HEK293 (cell line): Measurements from ENCODE around the gene CEP112.

Experiments used
- CTCF ChIA-PET: fragments of 350-600 bp; formaldehyde crosslinking; extraction: SDS; loops from one replicate; lab custom pipeline; 2021; ENCODE audit warnings: antibody characterized with exemption; lab: Yijun Ruan, JAX
- POLR2A ChIA-PET: fragments of 300-600 bp; formaldehyde crosslinking; extraction: SDS; loops from one replicate; lab custom pipeline; 2020; ENCODE audit warnings: antibody characterized with exemption, inconsistent platforms; lab: Yijun Ruan, JAX
- H3K27ac ChIP-seq: fragments of 200-500 bp; sonication (Bioruptor generic); 2 replicates; pipeline ENCODE4 v1.5.1; 2014; ENCODE audit warnings: low read depth, low read length, control low read depth, inconsistent platforms; ENCODE audit errors: extremely low read depth
- H3K36me3 ChIP-seq, 2 experiments: fragments of 200-500 bp in 1 of 2; sonication (Bioruptor generic) in 1 of 2; 1 replicate in 1 of 2; 2 replicates in 1 of 2; pipeline ENCODE4 v1.5.1; 2014 to 2017; ENCODE audit warnings: inconsistent platforms in 2 of 2, low read length in 2 of 2; ENCODE audit not compliant: control insufficient read depth in 2 of 2, insufficient read depth in 1 of 2
- H3K4me1 ChIP-seq: fragments of 200-500 bp; sonication (Bioruptor generic); 2 replicates; pipeline ENCODE4 v1.5.1; 2014; ENCODE audit warnings: mild to moderate bottlenecking, low read length, inconsistent platforms; ENCODE audit not compliant: control insufficient read depth, insufficient read depth
- H3K4me3 ChIP-seq: 2 replicates; pipeline ENCODE4 v1.5.1; 2011; ENCODE audit warnings: low read depth, mild to moderate bottlenecking, control low read depth, low read length, moderate library complexity
- H3K9me3 ChIP-seq: fragments of 200-500 bp; sonication (Bioruptor generic); 2 replicates; pipeline ENCODE4 v1.5.1; 2014; ENCODE audit warnings: low read depth, low read length, inconsistent platforms; ENCODE audit not compliant: control insufficient read depth, insufficient read depth
- PATZ1 ChIP-seq: fragments of 450-650 bp; formaldehyde crosslinking; IDR thresholded peaks from 2 replicates; pipeline ENCODE4 v1.5.1; 2016; ENCODE audit warnings: missing biosample characterization, missing genetic modification characterization
- TCF7L2 ChIP-seq: IDR thresholded peaks from 2 replicates; pipeline ENCODE4 v1.6.1; 2011; ENCODE audit warnings: low read depth, mild to moderate bottlenecking, inconsistent platforms, low read length, moderate library complexity, borderline replicate concordance
- TRIM28 ChIP-seq: IDR thresholded peaks from 2 replicates; pipeline ENCODE4 v1.6.1; 2011; ENCODE audit warnings: low read length, control low read depth, borderline replicate concordance
- ZBTB1 ChIP-seq: fragments of 450-650 bp; formaldehyde crosslinking; IDR thresholded peaks from 2 replicates; pipeline ENCODE4 v1.5.1; 2016; ENCODE audit warnings: missing biosample characterization, missing genetic modification characterization
- ZBTB7A ChIP-seq: fragments of 450-650 bp; formaldehyde crosslinking; IDR thresholded peaks from 2 replicates; pipeline ENCODE4 v1.5.1; 2016; ENCODE audit warnings: low read depth, missing biosample characterization, missing genetic modification characterization
- ZEB2 ChIP-seq: fragments of 450-650 bp; formaldehyde crosslinking; IDR thresholded peaks from 2 replicates; pipeline ENCODE4 v1.5.1; 2016; ENCODE audit warnings: missing biosample characterization, missing genetic modification characterization
- ZFP41 ChIP-seq: fragments of 450-650 bp; formaldehyde crosslinking; IDR thresholded peaks from 2 replicates; pipeline ENCODE4 v1.5.1; 2016; ENCODE audit warnings: missing biosample characterization, missing genetic modification characterization, borderline replicate concordance
- ZNF10 ChIP-seq: fragments of 450-650 bp; formaldehyde crosslinking; IDR thresholded peaks from 2 replicates; pipeline ENCODE4 v1.5.1; 2017; ENCODE audit warnings: missing biosample characterization, missing genetic modification characterization
- ZNF133 ChIP-seq: fragments of 450-650 bp; formaldehyde crosslinking; IDR thresholded peaks from 2 replicates; pipeline ENCODE4 v1.5.1; 2016; ENCODE audit warnings: missing biosample characterization, missing genetic modification characterization
- ZNF16 ChIP-seq: fragments of 450-650 bp; formaldehyde crosslinking; IDR thresholded peaks from 2 replicates; pipeline ENCODE4 v1.5.1; 2016; ENCODE audit warnings: low read depth, missing biosample characterization, missing genetic modification characterization
- ZNF18 ChIP-seq: fragments of 450-650 bp; formaldehyde crosslinking; IDR thresholded peaks from 2 replicates; pipeline ENCODE4 v1.5.1; 2016; ENCODE audit warnings: missing biosample characterization, missing genetic modification characterization
- ZNF2 ChIP-seq: fragments of 450-650 bp; formaldehyde crosslinking; IDR thresholded peaks from 2 replicates; pipeline ENCODE4 v1.5.1; 2016; ENCODE audit warnings: missing biosample characterization, missing genetic modification characterization
- ZNF23 ChIP-seq: fragments of 450-650 bp; formaldehyde crosslinking; IDR thresholded peaks from 2 replicates; pipeline ENCODE4 v1.5.1; 2016; ENCODE audit warnings: missing biosample characterization, missing genetic modification characterization, borderline replicate concordance
- ZNF26 ChIP-seq: fragments of 450-650 bp; formaldehyde crosslinking; IDR thresholded peaks from 2 replicates; pipeline ENCODE4 v1.5.1; 2016; ENCODE audit warnings: missing biosample characterization, missing genetic modification characterization
- ZNF426 ChIP-seq: fragments of 450-650 bp; formaldehyde crosslinking; IDR thresholded peaks from 2 replicates; pipeline ENCODE4 v1.5.1; 2017; ENCODE audit warnings: missing biosample characterization, missing genetic modification characterization, mild to moderate bottlenecking, inconsistent platforms, moderate library complexity
- ZNF513 ChIP-seq: fragments of 450-650 bp; IDR thresholded peaks from 2 replicates; pipeline ENCODE4 v1.5.1; 2018; ENCODE audit warnings: missing biosample characterization, missing genetic modification characterization
- ZNF514 ChIP-seq: fragments of 450-650 bp; formaldehyde crosslinking; IDR thresholded peaks from 2 replicates; pipeline ENCODE4 v1.5.1; 2016; ENCODE audit warnings: missing biosample characterization, missing genetic modification characterization
- ZNF645 ChIP-seq: fragments of 450-650 bp; formaldehyde crosslinking; IDR thresholded peaks from 2 replicates; pipeline ENCODE4; 2016; ENCODE audit warnings: missing biosample characterization, missing genetic modification characterization
- ZNF76 ChIP-seq: fragments of 450-650 bp; formaldehyde crosslinking; IDR thresholded peaks from 2 replicates; pipeline ENCODE4; 2016; ENCODE audit warnings: low read depth, missing biosample characterization, missing genetic modification characterization, borderline replicate concordance
- ZNF777 ChIP-seq: fragments of 450-650 bp; formaldehyde crosslinking; IDR thresholded peaks from 2 replicates; pipeline ENCODE4 v1.5.1; 2017; ENCODE audit warnings: missing biosample characterization, missing genetic modification characterization, borderline replicate concordance
- ZNF792 ChIP-seq: fragments of 450-650 bp; formaldehyde crosslinking; IDR thresholded peaks from 2 replicates; pipeline ENCODE4 v1.5.1; 2016; ENCODE audit warnings: missing biosample characterization, missing genetic modification characterization
- ZSCAN30 ChIP-seq: fragments of 450-650 bp; IDR thresholded peaks from 2 replicates; pipeline ENCODE4 v1.5.1; 2018; ENCODE audit warnings: missing biosample characterization, mild to moderate bottlenecking, missing genetic modification characterization, moderate library complexity

The CEP112 gene

DNA sequence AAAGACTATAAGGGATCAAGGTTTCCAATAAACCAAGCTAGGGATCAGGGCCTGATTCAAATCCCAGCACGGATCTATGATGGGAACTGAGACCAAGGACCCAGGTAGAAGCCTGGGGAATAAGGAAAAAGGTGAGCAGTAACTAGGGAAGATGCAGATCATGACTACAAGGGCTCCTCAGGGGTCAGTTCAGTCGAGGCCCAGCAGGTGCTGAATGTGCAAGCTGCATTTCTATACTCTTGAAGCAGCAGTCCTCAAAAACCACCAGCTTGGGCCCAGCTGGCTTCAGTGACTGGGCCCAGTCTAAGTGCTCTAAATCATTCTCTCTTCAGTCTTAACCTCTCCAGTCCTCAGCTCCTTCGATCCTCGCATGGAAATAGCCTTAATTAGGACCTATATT is 401.7 kb downstream of the CEP112 start (continued):
- no peak for TF ChIP-seq ZNF23 (tag by site-specific recombination)
- no peak for TF ChIP-seq ZNF645
- TF ChIP-seq ZNF16 (tag by site-specific recombination): no peak
- TF ChIP-seq, all 188 proteins: peak for 0

GRCh38 chr17:65787503-65787902 is 404.4 kb downstream of the CEP112 start:
- CTCF ChIA-PET: interaction anchor here (1.8 kb wide), 1 partner anchor 10 kb away, joined by 10 read pairs; no protein-coding TSS in a partner anchor
- no peak for TF ChIP-seq TCF7L2
- TF ChIP-seq ZNF792: no peak
- TF ChIP-seq ZFP41: no peak
- no peak for TF ChIP-seq ZNF777 (tag by site-specific recombination)
- TF ChIP-seq TRIM28: no peak
- TF ChIP-seq PATZ1 (tag by site-specific recombination): no peak
- no peak for TF ChIP-seq ZNF10
- TF ChIP-seq ZSCAN30: no peak
- no peak for TF ChIP-seq ZNF76 (tag by site-specific recombination)
- TF ChIP-seq ZNF2 (tag by site-specific recombination): no peak
- Histone ChIP-seq H3K27ac (no peak overlapping the region), H3K9me3 (no peaks in the 10 kb centered on the region), H3K4me1 (no peaks in the 10 kb centered on the region), H3K36me3 (no peaks in the 10 kb centered on the region), H3K4me3 (no peak overlapping the region)
- POLR2A ChIA-PET: no interaction called here

DNA sequence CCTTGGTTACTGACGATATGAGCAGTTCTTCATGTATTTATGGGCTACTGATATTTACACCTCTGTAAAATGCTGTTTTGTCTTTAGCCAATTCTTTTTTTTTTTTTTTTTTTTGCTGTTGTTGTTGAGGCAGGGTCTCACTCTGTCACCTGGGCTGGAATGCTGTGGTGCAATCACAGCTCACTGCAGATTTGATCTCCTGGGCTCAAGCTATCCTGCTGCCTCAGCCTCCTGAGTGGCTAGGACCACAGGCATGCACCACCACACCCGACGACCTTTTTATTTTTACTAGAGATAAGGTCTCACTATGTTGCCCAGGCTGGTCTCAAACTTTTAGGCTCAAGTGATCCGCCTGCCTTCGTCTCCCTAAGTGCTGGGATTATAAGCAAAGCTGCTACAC is 405.5 kb downstream of the CEP112 start:
- Histone ChIP-seq H3K9me3 (no peaks in the 10 kb centered on the region), H3K4me1 (no peaks in the 10 kb centered on the region), H3K27ac (no peak overlapping the region), H3K4me3 (no peak overlapping the region), H3K36me3 (no peaks in the 10 kb centered on the region)
- TF ChIP-seq ZNF76 (tag by site-specific recombination) (no peak), ZNF133 (tag by site-specific recombination) (no peak), ZEB2 (no peak), ZBTB1 (tag by site-specific recombination) (no peak), ZNF514 (tag by site-specific recombination) (no peak), ZNF513 (tag by site-specific recombination) (no peak), ZBTB7A (no peak), ZNF18 (tag by site-specific recombination) (no peak), ZNF426 (no peak), ZNF26 (tag by site-specific recombination) (no peak)
- ChIA-PET CTCF (interaction anchor here (1.8 kb wide), 1 partner anchor 11 kb away, joined by 10 read pairs; no protein-coding TSS in a partner anchor), POLR2A (no interaction called here)
